Gastroesophageal sphincter (tissue), 3 donors: Measurements from ENCODE around the gene CFAP57.

Source experiments
- POLR2A ChIP-seq, 2 donors: fragments of 450-650 bp; IDR thresholded peaks; one replicate each; pipeline ENCODE4 v1.6.1; 2017; ENCODE audit warnings: antibody characterized with exemption in 2 of 2, mild to moderate bottlenecking in 2 of 2, moderate library complexity in 1 of 2
- TF ChIP-seq, protein P1 (sequence below), 4 experiments: fragments of 200-600 bp in 2 of 4; fragments of 450-650 bp in 2 of 4; sonication (generic) in 1 of 4; IDR thresholded peaks; one replicate each; pipeline ENCODE4 v1.5.1; 2017 to 2019; ENCODE audit warnings: antibody characterized with exemption in 4 of 4, mild to moderate bottlenecking in 2 of 4, moderate library complexity in 2 of 4

DNA sequence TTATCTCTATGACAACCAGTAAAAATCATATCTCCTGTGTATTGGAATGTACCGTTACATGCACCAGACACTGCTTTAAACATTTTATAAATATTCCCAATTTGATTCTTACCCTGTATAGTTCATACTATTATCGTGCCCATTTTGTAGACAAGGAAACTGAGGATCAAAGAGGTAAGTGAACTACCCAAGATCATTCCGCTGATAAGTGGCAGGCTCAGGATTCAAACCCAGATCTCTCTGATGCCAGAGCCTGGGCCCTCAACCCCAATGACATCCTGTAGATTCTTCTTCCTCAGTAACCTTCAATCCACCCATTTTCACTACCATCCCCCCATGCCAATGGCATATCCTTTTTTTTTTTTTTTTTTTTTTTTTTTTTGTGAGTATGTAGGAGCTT, 12.3 kb downstream of the CFAP57 start:
- TF ChIP-seq, protein P1, sequence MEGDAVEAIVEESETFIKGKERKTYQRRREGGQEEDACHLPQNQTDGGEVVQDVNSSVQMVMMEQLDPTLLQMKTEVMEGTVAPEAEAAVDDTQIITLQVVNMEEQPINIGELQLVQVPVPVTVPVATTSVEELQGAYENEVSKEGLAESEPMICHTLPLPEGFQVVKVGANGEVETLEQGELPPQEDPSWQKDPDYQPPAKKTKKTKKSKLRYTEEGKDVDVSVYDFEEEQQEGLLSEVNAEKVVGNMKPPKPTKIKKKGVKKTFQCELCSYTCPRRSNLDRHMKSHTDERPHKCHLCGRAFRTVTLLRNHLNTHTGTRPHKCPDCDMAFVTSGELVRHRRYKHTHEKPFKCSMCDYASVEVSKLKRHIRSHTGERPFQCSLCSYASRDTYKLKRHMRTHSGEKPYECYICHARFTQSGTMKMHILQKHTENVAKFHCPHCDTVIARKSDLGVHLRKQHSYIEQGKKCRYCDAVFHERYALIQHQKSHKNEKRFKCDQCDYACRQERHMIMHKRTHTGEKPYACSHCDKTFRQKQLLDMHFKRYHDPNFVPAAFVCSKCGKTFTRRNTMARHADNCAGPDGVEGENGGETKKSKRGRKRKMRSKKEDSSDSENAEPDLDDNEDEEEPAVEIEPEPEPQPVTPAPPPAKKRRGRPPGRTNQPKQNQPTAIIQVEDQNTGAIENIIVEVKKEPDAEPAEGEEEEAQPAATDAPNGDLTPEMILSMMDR (IDR thresholded peaks at IDR 0.05), result no peak
- TF ChIP-seq POLR2A (IDR thresholded peaks at IDR 0.05), result no peak
